Activated CD4-positive, alpha-beta T cell treated with anti-CD3 and anti-CD28 coated beads, Interleukin-2, amount 50 U/mL, for 16 hours (primary cell): ENCODE measurements around the gene EPHA3.

Source experiments
- DNase-seq: peaks from one replicate; pipeline ENCODE4 v3.0.0-alpha.2; 2020

The EPHA3 gene

DNA sequence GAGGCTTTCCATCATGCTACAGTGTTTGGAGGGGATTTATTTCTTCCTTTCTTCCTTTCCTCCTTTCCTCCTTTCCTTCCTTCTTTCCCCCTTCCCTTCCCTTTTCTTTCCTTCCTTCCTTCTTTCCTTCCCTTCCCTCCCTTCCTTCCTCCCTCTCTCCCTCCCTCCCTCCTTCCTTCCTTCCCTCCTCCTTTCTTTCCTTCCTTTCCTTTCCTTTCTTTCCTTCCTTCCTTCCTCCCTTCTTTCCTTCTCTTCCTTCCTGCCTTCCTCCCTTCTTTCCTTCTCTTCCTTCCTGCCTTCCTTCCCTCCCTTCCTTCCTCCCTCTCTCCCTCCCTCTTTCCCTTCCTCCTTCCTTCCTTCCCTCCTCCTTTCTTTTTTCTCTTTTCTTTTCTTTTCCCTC, 127.2 kb downstream of the EPHA3 start:
- DNase-seq: no peak

- no peak for DNase-seq
These were observed 131.4 kb downstream of the EPHA3 start for GRCh38 chr3:89238846-89239245.

DNA sequence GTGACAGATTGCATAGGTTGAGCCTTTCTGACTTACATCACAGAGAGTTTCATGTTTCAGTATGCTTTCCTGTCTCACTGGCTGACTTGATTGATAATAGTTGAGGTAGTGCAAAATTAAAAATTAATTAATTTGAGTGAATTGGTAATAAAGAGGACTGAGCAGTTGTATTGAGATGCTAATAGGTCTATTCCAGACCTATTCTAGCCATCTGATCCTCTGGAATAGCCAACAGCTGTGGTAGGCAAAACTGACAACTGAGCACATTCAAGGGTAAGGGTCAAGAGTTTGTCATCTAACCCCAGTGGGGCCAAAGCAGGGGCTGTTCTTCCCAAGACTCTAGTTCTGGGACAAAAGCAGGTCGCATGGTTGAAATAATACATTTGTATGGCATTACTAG, 132.4 kb downstream of the EPHA3 start:
- no peak for DNase-seq

- DNase-seq: no peak
These were observed 138.2 kb downstream of the EPHA3 start for GRCh38 chr3:89245612-89246011.

DNA sequence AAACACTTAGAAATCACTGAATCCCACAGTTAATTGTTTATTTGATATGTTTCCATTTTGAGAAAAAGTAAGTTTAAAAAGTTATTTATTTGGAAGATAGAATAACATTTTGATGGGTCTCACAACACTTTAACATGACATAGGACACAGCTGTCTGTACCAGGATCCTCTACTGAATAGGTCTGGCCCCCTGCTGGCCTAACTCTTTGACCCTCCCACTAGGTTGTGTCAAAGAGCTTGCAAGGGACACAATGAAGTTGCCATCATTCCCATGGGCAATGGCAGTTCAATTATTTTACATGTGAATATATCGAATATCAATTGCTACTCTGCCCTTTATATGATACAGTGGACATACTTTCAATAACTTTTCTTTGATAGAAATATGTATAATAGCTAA, 138.9 kb downstream of the EPHA3 start:
- no peak for DNase-seq

- no peak for DNase-seq
These were observed 143.3 kb downstream of the EPHA3 start for GRCh38 chr3:89250742-89251141.

- no peak for DNase-seq
These were observed 144.6 kb downstream of the EPHA3 start for GRCh38 chr3:89252016-89252415.

GRCh38 chr3:89252860-89253259, 145.4 kb downstream of the EPHA3 start:
- no peak for DNase-seq

DNA sequence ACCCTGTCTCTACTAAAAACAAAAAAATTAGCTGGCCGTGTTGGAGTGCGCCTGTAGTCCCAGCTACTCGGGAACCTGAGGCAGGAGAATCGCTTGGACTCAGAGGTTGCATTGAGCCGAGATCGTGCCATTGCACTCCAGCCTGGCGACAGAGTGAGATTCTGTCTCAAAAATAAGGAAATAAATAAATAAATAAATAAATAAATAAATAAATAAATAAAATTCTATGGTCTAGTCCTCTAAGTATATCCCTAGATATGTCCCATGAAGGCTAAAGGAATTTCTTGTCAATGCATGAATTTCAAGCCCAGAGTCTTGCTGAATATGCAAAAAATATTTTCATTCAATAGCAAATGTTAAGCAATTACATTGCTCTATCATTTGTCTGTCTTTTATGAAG, 149.0 kb downstream of the EPHA3 start:
- no peak for DNase-seq

GRCh38 chr3:89256882-89257281, 149.5 kb downstream of the EPHA3 start:
- no peak for DNase-seq

GRCh38 chr3:89260721-89261120, 153.3 kb downstream of the EPHA3 start:
- DNase-seq: no peak

- DNase-seq: no peak
These were observed 154.3 kb downstream of the EPHA3 start for GRCh38 chr3:89261673-89262072.

- DNase-seq: no peak
These were observed 155.0 kb downstream of the EPHA3 start for GRCh38 chr3:89262309-89262929.

- DNase-seq: no peak
These were observed 156.7 kb downstream of the EPHA3 start for GRCh38 chr3:89264037-89264560.

- DNase-seq: no peak
These were observed 158.7 kb downstream of the EPHA3 start for GRCh38 chr3:89266074-89266473.

DNA sequence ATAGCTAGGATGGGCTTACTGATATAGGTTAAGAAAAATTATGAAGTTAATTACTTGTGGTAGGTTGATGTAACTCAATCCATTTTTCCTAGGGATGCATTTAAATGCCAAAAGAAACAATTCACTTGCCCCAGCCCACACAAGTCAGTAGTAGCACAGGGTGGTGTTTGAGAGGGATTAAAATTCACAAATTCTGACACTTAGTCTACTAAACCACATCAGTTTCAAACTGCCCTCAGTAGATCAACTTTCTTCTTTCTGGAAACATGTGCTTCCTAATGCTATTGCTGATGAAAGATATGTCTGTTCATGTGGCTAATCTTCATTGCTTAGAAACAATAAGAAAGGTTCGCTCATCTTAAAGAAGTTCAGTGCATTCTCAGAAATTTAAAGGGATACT, 160.6 kb downstream of the EPHA3 start:
- DNase-seq: no peak

- no peak for DNase-seq
These were observed 162.8 kb downstream of the EPHA3 start for GRCh38 chr3:89270201-89270600.

DNA sequence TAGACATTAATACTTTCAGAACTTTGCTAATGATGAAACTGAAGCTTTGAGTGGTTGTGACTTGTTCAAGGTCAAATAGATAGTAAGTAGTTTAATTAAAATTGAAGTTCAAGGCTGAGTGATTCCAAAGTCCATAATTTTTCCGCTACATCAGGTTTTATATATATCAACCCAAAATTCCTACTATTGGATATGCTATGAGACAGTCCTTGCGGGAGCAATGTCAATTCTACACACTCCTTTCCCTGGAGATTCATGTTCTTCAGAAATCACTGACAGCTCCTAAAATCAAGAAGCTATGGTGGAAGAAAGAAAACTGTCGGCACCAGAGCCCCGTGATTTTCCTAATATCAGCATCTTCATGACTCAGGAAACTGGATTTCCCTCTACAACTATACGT, 167.6 kb downstream of the EPHA3 start:
- no peak for DNase-seq

GRCh38 chr3:89276116-89276515, 168.7 kb downstream of the EPHA3 start:
- DNase-seq: no peak

DNA sequence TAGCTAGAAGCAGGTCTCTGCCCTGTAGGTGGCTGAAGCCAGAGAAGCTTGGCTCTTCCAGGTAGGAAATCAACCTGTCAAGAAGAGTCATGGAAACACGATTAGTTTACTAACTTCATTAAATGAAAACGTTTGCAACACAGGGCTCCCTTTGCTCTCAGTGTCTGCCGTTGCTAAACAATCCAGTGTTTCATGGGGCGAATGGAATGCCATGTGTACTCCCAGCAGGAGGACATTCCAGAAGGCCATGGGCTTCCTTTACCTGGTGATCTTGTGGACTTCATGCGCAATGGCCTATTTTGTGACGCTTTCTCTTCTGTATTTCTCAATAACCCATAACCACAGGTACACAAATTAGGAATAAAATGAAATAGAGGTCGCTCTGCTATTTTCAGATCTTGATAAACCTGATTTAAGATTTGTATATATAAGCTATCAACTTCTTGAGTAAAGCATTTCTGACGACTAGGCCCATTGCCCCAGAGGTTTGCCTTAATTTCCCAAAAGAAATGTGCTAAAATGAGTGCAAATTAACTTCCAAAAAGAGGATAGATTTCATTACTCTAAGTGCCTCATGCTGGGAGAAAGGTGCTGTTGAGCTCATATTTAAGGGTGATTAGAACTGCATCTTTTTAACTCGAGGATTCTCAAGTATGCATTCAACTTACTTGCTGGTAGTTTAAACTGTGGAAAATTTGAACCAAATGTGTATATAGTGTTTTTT, 171.0 kb downstream of the EPHA3 start:
- no peak for DNase-seq

DNA sequence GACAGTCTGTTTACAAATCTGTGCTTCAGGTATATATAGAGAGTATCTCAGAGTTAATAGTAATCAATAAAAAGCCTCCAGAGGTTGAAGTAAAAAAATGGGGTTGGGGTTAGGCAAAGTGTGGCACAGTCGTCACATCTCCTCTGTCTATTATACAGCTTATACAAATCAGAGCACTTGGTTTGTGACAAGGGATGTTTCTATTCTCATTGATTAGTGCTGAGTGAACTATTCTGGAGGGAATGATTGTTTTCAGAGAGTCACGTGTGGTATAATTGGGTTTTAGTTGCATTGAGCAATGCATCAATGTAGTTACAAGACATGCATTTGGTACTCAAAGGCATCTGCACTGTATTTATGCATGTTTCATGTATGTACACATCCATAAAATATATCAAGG, 172.9 kb downstream of the EPHA3 start:
- DNase-seq: no peak

DNA sequence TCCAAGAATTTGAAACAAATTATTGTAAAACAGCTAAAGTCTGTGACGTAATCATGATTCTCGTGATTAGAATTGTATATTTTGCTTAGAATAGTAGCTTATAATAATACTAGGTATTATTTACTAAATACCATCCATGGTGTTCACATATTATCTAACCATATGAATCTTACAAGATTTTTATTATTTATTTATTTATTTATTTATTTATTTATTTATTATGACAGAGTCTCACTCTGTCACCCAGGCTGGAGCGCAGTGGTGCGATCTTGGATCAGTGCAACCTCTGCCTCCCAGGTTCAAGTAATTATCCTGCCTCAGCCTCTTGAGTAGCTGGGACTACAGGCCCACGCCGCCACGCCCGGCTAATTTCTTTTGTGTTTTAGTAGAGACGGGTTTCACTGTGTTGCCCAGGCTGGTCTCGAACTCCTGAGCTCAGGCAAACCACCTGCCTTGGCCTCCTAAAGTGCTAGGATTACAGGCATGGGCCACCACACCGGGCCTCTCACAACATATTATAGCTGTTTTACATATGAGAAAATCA, 173.5 kb downstream of the EPHA3 start:
- no peak for DNase-seq

- no peak for DNase-seq
These were observed 180.6 kb downstream of the EPHA3 start for GRCh38 chr3:89287902-89288508.
